OCI-LY3 (cell line): ENCODE data around the gene GARIN6.

Source experiments
- H2AFZ ChIP-seq: fragments of 200-600, 300-600 bp; shearing (Covaris generic); 2 replicates; pipeline ENCODE4 v1.6.0; 2014; ENCODE audit warnings: antibody characterized with exemption, low read depth, low read length
- H3K27ac ChIP-seq: fragments of 200-600, 300-600 bp; sonication (generic); 2 replicates; pipeline ENCODE4 v1.5.1; 2014; ENCODE audit warnings: mild to moderate bottlenecking, low read length, moderate library complexity, mixed read lengths
- H3K27me3 ChIP-seq: fragments of 200-600, 300-600 bp; sonication (generic); 2 replicates; pipeline ENCODE4 v1.6.1; 2014; ENCODE audit warnings: low read depth, low read length, mixed read lengths
- H3K36me3 ChIP-seq: fragments of 200-600, 300-600 bp; sonication (generic); replicated peaks from 2 replicates; pipeline ENCODE3; 2014; ENCODE audit warnings: low read depth, low read length, mixed read lengths
- H3K4me1 ChIP-seq: fragments of 300-600, 200-600 bp; sonication (generic); 2 replicates; pipeline ENCODE4 v1.6.1; 2014; ENCODE audit warnings: low read length, mixed read lengths
- H3K4me2 ChIP-seq: fragments of 200-600, 300-600 bp; sonication (generic); 2 replicates; pipeline ENCODE4 v1.6.1; 2014; ENCODE audit warnings: low read length, mixed read lengths
- H3K4me3 ChIP-seq: fragments of 300-600, 200-600 bp; sonication (generic); 2 replicates; pipeline ENCODE4 v1.5.1; 2014; ENCODE audit warnings: antibody characterized with exemption, mild to moderate bottlenecking, low read length, moderate library complexity
- H3K79me2 ChIP-seq: fragments of 300-600, 200-600 bp; shearing (Covaris generic); 2 replicates; pipeline ENCODE4 v1.6.1; 2014; ENCODE audit warnings: mild to moderate bottlenecking, low read length, mixed read lengths
- H3K9ac ChIP-seq: fragments of 300-600, 200-600 bp; shearing (Covaris generic); 2 replicates; pipeline ENCODE4 v1.6.0; 2014; ENCODE audit warnings: mild to moderate bottlenecking, low read length, moderate library complexity
- H3K9me3 ChIP-seq: fragments of 200-600, 300-600 bp; shearing (Covaris generic); 2 replicates; pipeline ENCODE4 v1.6.1; 2014; ENCODE audit warnings: low read length, mixed read lengths; ENCODE audit not compliant: insufficient read depth
- H4K20me1 ChIP-seq: fragments of 200-600, 300-600 bp; sonication (generic); 2 replicates; pipeline ENCODE4 v1.6.1; 2016; ENCODE audit warnings: low read length, mixed read lengths; ENCODE audit not compliant: insufficient read depth
- CTCF ChIP-seq: fragments of 200-600, 300-600 bp; sonication (generic); IDR thresholded peaks from 2 replicates; pipeline ENCODE4 v1.5.1; 2014; ENCODE audit warnings: antibody characterized with exemption, low read length, low read depth
- EZH2phosphoT487 ChIP-seq: fragments of 200-600 bp; shearing (Covaris generic); IDR thresholded peaks from 2 replicates; pipeline ENCODE4 v1.6.1; 2018; ENCODE audit warnings: antibody characterized with exemption, mixed run types, low read depth

Gene GARIN6

GRCh38 chr12:99611117-99611516 is 36.4 kb upstream of the GARIN6 start:
- Histone ChIP-seq H3K4me2 (no peak overlapping the region), H2AFZ (no peak overlapping the region), H3K36me3 (no peaks in the 10 kb centered on the region), H3K4me1 (no peaks in the 10 kb centered on the region), H3K9me3 (no peaks in the 10 kb centered on the region), H3K27ac (no peak overlapping the region), H3K9ac (no peak overlapping the region), H3K27me3 (no peaks in the 10 kb centered on the region), H3K79me2 (no peaks in the 10 kb centered on the region), H3K4me3 (no peak overlapping the region), H4K20me1 (no peaks in the 10 kb centered on the region)
- TF ChIP-seq EZH2phosphoT487 (no peak), CTCF (no peak)

GRCh38 chr12:99611599-99611998 is 36.0 kb upstream of the GARIN6 start:
- H3K4me3 ChIP-seq, result no peak overlapping the region
- no peak overlapping the region for H3K27ac ChIP-seq
- H4K20me1 ChIP-seq, result no peaks in the 10 kb centered on the region
- no peaks in the 10 kb centered on the region for H3K36me3 ChIP-seq
- H3K4me1 ChIP-seq, result no peaks in the 10 kb centered on the region
- H2AFZ ChIP-seq, result no peak overlapping the region
- H3K79me2 ChIP-seq, result no peaks in the 10 kb centered on the region
- H3K27me3 ChIP-seq, result no peaks in the 10 kb centered on the region
- no peak overlapping the region for H3K9ac ChIP-seq
- no peaks in the 10 kb centered on the region for H3K9me3 ChIP-seq
- TF ChIP-seq CTCF (no peak), EZH2phosphoT487 (no peak)
- H3K4me2 ChIP-seq, result no peak overlapping the region

GRCh38 chr12:99618657-99619056 is 28.9 kb upstream of the GARIN6 start:
- Histone ChIP-seq H3K9me3 (peaks cover 5% of the 10 kb centered on the region; the same call in 1 of the 2 replicates), H3K79me2 (no peaks in the 10 kb centered on the region), H3K27ac (no peak overlapping the region), H3K4me3 (no peak overlapping the region), H3K4me1 (peaks cover 6% of the 10 kb centered on the region), H2AFZ (no peak overlapping the region), H3K36me3 (no peaks in the 10 kb centered on the region), H4K20me1 (no peaks in the 10 kb centered on the region), H3K4me2 (no peak overlapping the region), H3K9ac (no peak overlapping the region), H3K27me3 (no peaks in the 10 kb centered on the region)
- no peak for TF ChIP-seq EZH2phosphoT487

- H3K4me3 ChIP-seq, result no peak overlapping the region
- H3K27ac ChIP-seq, result 0 out of 2 replicates have a peak overlapping the region, but pooled peaks have one; percentile 2
- peaks cover 6% of the 10 kb centered on the region for H3K4me1 ChIP-seq
- no peaks in the 10 kb centered on the region for H4K20me1 ChIP-seq
- H3K9me3 ChIP-seq, result peaks cover 5% of the 10 kb centered on the region; the same call in 1 of the 2 replicates
- H2AFZ ChIP-seq, result peak overlapping the region; percentile 75; the same call in 1 of the 2 replicates
- TF ChIP-seq CTCF (peak; percentile 90), EZH2phosphoT487 (no peak)
- H3K9ac ChIP-seq, result peak overlapping the region; percentile 2; the same call in 1 of the 2 replicates
- no peaks in the 10 kb centered on the region for H3K36me3 ChIP-seq
- H3K27me3 ChIP-seq, result no peaks in the 10 kb centered on the region
- no peaks in the 10 kb centered on the region for H3K79me2 ChIP-seq
- H3K4me2 ChIP-seq, result peak overlapping the region; percentile 5; the same call in 1 of the 2 replicates
These were observed 28.0 kb upstream of the GARIN6 start for GRCh38 chr12:99619389-99620158.
